Choroid plexus epithelial cell (primary cell): Measurements from ENCODE around the gene MAGOH.

Source experiments
- DNase-seq: peaks from one replicate; pipeline ENCODE4 v3.0.0-alpha.2; 2010; ENCODE audit warnings: low read depth
- H3K4me3 ChIP-seq: 2 replicates; pipeline ENCODE4 v1.5.1; 2011; ENCODE audit warnings: low read depth, mild to moderate bottlenecking, control low read depth, low read length, moderate library complexity
- CTCF ChIP-seq: conservative IDR thresholded peaks from 2 replicates; pipeline ENCODE4 v1.5.1; 2011; ENCODE audit warnings: low read depth, mild to moderate bottlenecking, control low read depth, inconsistent platforms, low read length, moderate library complexity

MAGOH gene

DNA sequence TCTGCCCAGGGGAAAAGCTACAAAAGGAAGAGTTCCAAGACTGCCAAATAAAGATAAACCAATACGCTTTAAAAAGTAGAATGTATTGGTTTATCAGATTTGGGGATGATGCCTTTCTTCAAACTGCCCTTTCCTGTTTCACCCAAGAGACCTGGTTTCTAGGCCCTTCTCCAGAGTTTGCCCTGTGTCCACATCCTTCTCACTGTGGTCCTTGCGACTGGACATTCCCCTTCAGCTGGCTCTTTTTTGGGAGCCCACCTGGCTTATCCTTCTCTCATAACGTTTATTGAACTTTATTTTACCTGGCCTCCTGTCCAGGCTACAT, 17.4 kb downstream of the MAGOH start:
- peak overlapping the region; percentile 81 for H3K4me3 ChIP-seq
- no peak for DNase-seq
- TF ChIP-seq CTCF = no peak

- DNase-seq = peak; percentile 91
- no peak for TF ChIP-seq CTCF
These were observed 18.0 kb downstream of the MAGOH start, which contains the start of gene CZIB for GRCh38 chr1:53220171-53220961. Gene CZIB, minus strand, starts transcription at chr1:53220634. Its CDS starts 59 bp downstream, at chr1:53220575.

GRCh38 chr1:53219711-53220110, 18.6 kb downstream of the MAGOH start:
- no peak for TF ChIP-seq CTCF
- H3K4me3 ChIP-seq = peak overlapping the region; percentile 81
- no peak for DNase-seq

More at GRCh38 chr1:53220171-53220961, 18.0 kb downstream of the MAGOH start, which contains the start of gene CZIB:
- H3K4me3 ChIP-seq = peak within 1 kb of the TSS; percentile 81

- no peak for DNase-seq
- H3K4me3 ChIP-seq = no peak overlapping the region
- no peak for TF ChIP-seq CTCF
These were observed 20.1 kb downstream of the MAGOH start for GRCh38 chr1:53218201-53218600.

- no peak for DNase-seq
- no peak for TF ChIP-seq CTCF
- H3K4me3 ChIP-seq = no peak overlapping the region
These were observed 23.9 kb downstream of the MAGOH start for GRCh38 chr1:53214376-53214940.

DNA sequence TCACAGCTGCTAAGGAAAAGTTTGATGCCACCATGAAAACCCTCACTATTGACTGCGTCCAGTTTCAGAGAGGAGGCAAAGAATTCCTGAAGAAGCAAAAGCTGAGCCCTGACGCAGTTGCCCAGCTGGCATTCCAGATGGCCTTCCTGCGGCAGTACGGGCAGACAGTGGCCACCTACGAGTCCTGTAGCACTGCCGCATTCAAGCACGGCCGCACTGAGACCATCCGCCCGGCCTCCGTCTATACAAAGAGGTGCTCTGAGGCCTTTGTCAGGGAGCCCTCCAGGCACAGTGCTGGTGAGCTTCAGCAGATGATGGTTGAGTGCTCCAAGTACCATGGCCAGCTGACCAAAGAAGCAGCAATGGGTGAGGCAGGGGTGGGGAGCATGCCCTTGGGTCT, 27.4 kb downstream of the MAGOH start:
- H3K4me3 ChIP-seq = no peak overlapping the region
- TF ChIP-seq CTCF = no peak
- DNase-seq = no peak

- DNase-seq = no peak
- H3K4me3 ChIP-seq = no peak overlapping the region
- no peak for TF ChIP-seq CTCF
These were observed 28.0 kb downstream of the MAGOH start for GRCh38 chr1:53210352-53210751.
